ENCODE measurements around the gene ICA1L.

The ICA1L gene

DNA sequence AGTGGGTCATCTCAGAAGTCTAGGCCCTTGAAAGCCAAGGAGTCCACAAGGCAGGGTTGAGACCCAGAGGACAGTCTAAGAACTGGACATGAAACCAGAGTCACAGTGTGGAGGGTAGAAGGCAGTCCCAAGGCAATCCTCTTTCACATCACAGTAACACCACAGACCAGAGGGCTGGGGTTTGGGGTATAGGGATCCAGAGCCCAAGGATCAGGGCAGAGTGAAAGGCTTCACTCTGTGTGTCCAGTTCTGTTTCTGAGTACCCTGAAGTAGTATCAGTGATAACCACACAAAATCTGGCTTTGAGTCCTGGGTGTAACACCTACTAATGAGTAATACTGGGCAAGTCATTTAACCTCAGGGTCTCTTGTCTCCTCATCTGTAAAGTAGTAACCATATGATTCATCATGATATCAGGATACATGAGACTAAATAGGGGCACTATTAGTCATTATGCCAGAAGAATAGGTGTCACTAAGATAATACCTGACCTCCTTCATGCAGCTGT is 91.0 kb downstream of the ICA1L start:
- TF ChIP-seq TAF1 (IDR thresholded peaks at IDR 0.05; ENCODE audit: borderline replicate concordance, insufficient read depth, low read length) (no peak), POLR2AphosphoS5 (IDR thresholded peaks at IDR 0.05; ENCODE audit: low read depth, low read length) (no peak), FOXP2 (optimal IDR thresholded peaks at IDR 0.05; ENCODE audit: borderline replicate concordance, extremely low read depth, extremely low read length, insufficient read depth) (no peak), SIN3A (IDR thresholded peaks at IDR 0.05; ENCODE audit: borderline replicate concordance, insufficient read depth, low read length) (no peak)
- TF ChIP-seq, protein P1, sequence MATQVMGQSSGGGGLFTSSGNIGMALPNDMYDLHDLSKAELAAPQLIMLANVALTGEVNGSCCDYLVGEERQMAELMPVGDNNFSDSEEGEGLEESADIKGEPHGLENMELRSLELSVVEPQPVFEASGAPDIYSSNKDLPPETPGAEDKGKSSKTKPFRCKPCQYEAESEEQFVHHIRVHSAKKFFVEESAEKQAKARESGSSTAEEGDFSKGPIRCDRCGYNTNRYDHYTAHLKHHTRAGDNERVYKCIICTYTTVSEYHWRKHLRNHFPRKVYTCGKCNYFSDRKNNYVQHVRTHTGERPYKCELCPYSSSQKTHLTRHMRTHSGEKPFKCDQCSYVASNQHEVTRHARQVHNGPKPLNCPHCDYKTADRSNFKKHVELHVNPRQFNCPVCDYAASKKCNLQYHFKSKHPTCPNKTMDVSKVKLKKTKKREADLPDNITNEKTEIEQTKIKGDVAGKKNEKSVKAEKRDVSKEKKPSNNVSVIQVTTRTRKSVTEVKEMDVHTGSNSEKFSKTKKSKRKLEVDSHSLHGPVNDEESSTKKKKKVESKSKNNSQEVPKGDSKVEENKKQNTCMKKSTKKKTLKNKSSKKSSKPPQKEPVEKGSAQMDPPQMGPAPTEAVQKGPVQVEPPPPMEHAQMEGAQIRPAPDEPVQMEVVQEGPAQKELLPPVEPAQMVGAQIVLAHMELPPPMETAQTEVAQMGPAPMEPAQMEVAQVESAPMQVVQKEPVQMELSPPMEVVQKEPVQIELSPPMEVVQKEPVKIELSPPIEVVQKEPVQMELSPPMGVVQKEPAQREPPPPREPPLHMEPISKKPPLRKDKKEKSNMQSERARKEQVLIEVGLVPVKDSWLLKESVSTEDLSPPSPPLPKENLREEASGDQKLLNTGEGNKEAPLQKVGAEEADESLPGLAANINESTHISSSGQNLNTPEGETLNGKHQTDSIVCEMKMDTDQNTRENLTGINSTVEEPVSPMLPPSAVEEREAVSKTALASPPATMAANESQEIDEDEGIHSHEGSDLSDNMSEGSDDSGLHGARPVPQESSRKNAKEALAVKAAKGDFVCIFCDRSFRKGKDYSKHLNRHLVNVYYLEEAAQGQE (IDR thresholded peaks at IDR 0.05; ENCODE audit: insufficient read depth in 1 of 2, low read depth in 2 of 2, low read length in 2 of 2) = no peak

DNA sequence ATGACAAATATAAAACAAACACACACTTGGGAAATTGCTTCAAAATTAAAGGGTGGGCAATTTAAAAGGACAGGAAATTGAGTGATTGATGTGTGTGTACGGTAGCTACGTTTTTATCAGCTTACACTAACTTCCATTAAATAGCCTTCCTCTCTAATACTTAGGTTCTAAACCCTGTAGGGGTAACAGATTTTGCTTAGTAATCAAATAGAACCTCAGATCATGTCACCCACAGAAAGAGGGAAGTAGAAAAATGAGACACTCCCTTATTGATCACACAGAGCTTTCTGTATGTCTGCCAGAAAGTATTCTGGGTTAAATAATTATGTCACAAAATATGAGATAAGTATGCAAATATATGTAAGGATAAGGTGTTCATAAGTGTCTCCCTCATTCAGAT is 93.3 kb downstream of the ICA1L start:
- TF ChIP-seq FOXP2 (optimal IDR thresholded peaks at IDR 0.05; ENCODE audit: borderline replicate concordance, extremely low read depth, extremely low read length, insufficient read depth) (no peak), SIN3A (IDR thresholded peaks at IDR 0.05; ENCODE audit: borderline replicate concordance, insufficient read depth, low read length) (no peak), POLR2AphosphoS5 (IDR thresholded peaks at IDR 0.05; ENCODE audit: low read depth, low read length) (no peak), TAF1 (IDR thresholded peaks at IDR 0.05; ENCODE audit: borderline replicate concordance, insufficient read depth, low read length) (no peak)
- TF ChIP-seq, protein P1 (IDR thresholded peaks at IDR 0.05; ENCODE audit: insufficient read depth in 1 of 2, low read depth in 2 of 2, low read length in 2 of 2) = no peak

DNA sequence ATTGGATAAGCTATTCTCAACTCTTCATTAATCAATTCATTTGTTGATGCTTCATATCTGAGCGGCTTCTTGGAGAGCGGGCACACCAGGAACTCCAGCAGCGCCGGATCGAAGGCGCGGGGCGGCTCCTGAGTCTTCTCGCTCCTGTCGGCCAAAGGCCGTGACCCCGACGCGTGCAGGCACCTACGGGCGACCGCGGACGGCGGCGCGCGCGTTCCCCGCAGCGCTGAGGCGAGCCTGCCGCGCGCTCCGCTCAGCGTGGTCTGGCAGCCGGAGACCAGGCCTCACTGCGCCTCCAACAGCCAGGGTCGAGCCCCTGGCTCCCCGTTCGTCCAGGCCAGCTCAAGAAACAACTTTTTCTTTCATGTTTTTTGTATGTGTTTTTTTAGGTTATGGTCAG is 97.5 kb downstream of the ICA1L start:
- TF ChIP-seq SIN3A (IDR thresholded peaks at IDR 0.05; ENCODE audit: borderline replicate concordance, insufficient read depth, low read length) = no peak
- TF ChIP-seq, protein P1 (IDR thresholded peaks at IDR 0.05; ENCODE audit: insufficient read depth in 1 of 2, low read depth in 2 of 2, low read length in 2 of 2) = no peak
- TF ChIP-seq FOXP2 (optimal IDR thresholded peaks at IDR 0.05; ENCODE audit: borderline replicate concordance, extremely low read depth, extremely low read length, insufficient read depth) = no peak
- no peak for TF ChIP-seq POLR2AphosphoS5 (IDR thresholded peaks at IDR 0.05; ENCODE audit: low read depth, low read length)
- TF ChIP-seq TAF1 (IDR thresholded peaks at IDR 0.05; ENCODE audit: borderline replicate concordance, insufficient read depth, low read length) = no peak

DNA sequence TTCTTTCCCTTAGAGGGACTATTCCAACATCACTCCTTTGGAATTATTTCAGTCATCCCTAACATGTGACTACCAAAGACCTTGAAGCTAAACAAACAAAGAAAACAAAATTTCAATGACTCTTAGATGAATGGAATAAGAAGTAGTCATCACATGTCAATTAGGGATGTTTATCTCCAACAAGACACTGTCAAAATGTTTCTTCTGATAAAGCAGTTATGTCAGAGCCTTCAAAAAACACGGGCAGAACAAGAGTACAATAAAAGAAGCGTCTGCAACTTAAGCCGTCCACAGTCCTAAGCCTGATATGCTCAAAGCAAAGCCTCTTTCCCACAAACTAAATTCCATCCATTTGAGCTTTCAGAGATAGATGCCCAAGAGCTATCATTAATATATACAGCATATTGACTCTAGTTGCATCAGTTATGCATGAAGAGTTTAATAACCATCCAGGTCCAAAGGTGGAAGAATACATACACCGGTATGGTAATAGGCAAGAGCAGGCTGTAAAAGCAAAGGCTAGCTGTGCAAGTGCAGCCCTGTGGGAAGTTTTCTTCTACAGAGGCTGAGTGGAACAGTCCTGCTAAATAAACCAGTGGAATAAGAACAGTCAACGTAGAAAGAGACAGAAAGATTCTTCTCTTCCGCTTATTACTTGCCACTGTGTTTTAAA is 98.1 kb downstream of the ICA1L start:
- no peak for TF ChIP-seq SIN3A (IDR thresholded peaks at IDR 0.05; ENCODE audit: borderline replicate concordance, insufficient read depth, low read length)
- TF ChIP-seq TAF1 (IDR thresholded peaks at IDR 0.05; ENCODE audit: borderline replicate concordance, insufficient read depth, low read length) = no peak
- no peak for TF ChIP-seq POLR2AphosphoS5 (IDR thresholded peaks at IDR 0.05; ENCODE audit: low read depth, low read length)
- TF ChIP-seq, protein P1 (IDR thresholded peaks at IDR 0.05; ENCODE audit: insufficient read depth in 1 of 2, low read depth in 2 of 2, low read length in 2 of 2) = no peak
- TF ChIP-seq FOXP2 (optimal IDR thresholded peaks at IDR 0.05; ENCODE audit: borderline replicate concordance, extremely low read depth, extremely low read length, insufficient read depth) = no peak

All from PFSK-1 (cell line).